ENCODE measurements around the gene GSTT2. TPM values are rescaled to one million over a fixed set of nuclear protein-coding genes. Genes with fewer than 3 reads are reported as not detected.
"Not testable (repeated sequence)": the region's sequence is repeated elsewhere in the genome, so short reads cannot be mapped to it uniquely, and the experiment has no call there.

Gene GSTT2
- total RNA-seq, 2 donors from 2014 or later, result not detected

DNA sequence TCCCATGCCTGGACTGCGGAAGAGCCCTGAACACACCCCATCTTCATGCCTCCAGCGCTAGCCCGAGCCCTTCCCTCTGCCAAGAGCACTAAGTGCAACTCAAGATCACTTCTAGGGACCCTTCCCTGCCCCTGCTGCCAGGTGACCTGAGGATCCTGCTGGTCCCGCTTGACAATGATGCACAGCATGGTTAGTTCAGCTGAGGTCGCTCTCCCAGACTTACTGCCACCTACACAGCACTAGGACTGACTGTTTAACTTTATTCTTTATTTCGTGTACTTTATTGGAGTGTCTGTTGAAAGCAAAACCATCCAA is 25.0 kb upstream of the GSTT2 start:
- not testable (repeated sequence) for H3K9me3 ChIP-seq; H3K27ac ChIP-seq; DNase-seq; H3K4me3 ChIP-seq; H3K27me3 ChIP-seq; H3K4me1 ChIP-seq; ATAC-seq; H3K36me3 ChIP-seq (replicated peaks in 1 of 2; ENCODE audit: insufficient read depth in 1 of 2, low read depth in 2 of 2)
- 74 to 82% methylated on average over 5 to 6 of the region's 6 CpGs for WGBS, 2 donors
- intact Hi-C loops (cut with DNase I), result loop anchor here (5.0 kb wide), 1 partner anchor 42 kb away; no protein-coding TSS in a partner anchor

GRCh38 chr22:23955886-23956285 is 24.0 kb upstream of the GSTT2 start:
- intact Hi-C loops (cut with DNase I); H3K4me3 ChIP-seq; ATAC-seq; H3K9me3 ChIP-seq; H3K4me1 ChIP-seq; DNase-seq; H3K36me3 ChIP-seq (replicated peaks in 1 of 2; ENCODE audit: insufficient read depth in 1 of 2, low read depth in 2 of 2); H3K27ac ChIP-seq; H3K27me3 ChIP-seq: not testable (repeated sequence)
- 44 to 71% methylated on average over 7 to 8 of the region's 8 CpGs for WGBS, 2 donors

GRCh38 chr22:23956301-23956900 is 23.5 kb upstream of the GSTT2 start:
- H3K9me3 ChIP-seq; H3K4me3 ChIP-seq; H3K27me3 ChIP-seq; intact Hi-C loops (cut with DNase I); H3K4me1 ChIP-seq; H3K27ac ChIP-seq; H3K36me3 ChIP-seq (replicated peaks in 1 of 2; ENCODE audit: insufficient read depth in 1 of 2, low read depth in 2 of 2): not testable (repeated sequence)
- TF ChIP-seq, protein P1, sequence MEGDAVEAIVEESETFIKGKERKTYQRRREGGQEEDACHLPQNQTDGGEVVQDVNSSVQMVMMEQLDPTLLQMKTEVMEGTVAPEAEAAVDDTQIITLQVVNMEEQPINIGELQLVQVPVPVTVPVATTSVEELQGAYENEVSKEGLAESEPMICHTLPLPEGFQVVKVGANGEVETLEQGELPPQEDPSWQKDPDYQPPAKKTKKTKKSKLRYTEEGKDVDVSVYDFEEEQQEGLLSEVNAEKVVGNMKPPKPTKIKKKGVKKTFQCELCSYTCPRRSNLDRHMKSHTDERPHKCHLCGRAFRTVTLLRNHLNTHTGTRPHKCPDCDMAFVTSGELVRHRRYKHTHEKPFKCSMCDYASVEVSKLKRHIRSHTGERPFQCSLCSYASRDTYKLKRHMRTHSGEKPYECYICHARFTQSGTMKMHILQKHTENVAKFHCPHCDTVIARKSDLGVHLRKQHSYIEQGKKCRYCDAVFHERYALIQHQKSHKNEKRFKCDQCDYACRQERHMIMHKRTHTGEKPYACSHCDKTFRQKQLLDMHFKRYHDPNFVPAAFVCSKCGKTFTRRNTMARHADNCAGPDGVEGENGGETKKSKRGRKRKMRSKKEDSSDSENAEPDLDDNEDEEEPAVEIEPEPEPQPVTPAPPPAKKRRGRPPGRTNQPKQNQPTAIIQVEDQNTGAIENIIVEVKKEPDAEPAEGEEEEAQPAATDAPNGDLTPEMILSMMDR (IDR thresholded peaks at IDR 0.05), result peak; percentile 70 to 95 (median 86)
- DNase-seq (peak; percentile 84 to 92 (median 86)), ATAC-seq (peak; percentile 77)
- WGBS, 2 donors, result 19 to 28% methylated on average over 12 of the region's 12 CpGs

DNA sequence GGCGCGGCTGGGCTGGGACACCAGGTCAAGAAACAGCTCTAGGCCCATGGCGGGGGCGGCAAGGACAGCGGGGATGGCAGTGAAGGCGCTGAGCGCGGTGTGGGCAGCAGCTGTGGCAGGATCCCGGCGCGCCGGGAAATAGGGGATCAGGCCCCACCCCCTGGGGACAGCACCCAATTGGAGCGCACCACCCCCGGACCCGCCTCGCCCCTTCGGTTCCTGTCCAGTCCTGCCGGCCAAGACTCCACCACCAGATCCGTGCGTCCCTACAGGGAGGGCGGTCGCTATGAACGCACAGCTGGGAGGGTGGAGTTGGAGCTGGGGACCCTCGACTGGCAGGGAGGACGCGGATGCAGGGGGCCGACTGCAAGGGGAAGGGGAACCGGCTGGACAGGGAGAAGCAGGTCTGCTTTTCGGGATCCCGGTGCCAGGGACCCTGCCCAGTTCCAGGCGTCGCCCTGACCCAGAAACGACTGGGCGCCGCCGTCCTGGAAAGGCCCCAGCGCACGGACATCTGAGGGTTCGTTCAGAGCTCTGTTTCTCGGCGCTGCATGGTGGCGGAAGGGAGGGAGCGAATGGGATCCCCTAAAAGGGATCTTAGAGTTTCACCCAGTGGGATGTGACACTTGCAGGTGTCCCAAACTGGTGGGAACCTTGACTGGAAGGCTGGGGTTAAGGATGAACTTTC is 18.7 kb upstream of the GSTT2 start, which contains the start of gene GSTT2B:
Gene GSTT2B, minus strand, starts transcription at position 112 of the 688 bp plus-strand sequence. Its CDS starts 64 bp downstream, at position 48.
- H3K27me3 ChIP-seq; H3K9me3 ChIP-seq; H3K27ac ChIP-seq; H3K4me3 ChIP-seq; H3K4me1 ChIP-seq; DNase-seq; intact Hi-C loops (cut with DNase I); H3K36me3 ChIP-seq (replicated peaks in 1 of 2; ENCODE audit: insufficient read depth in 1 of 2, low read depth in 2 of 2): not testable (repeated sequence)
- no CpG with 5 or more reads among the region's 43 CpGs for WGBS, 2 donors
- ATAC-seq, result peak; percentile 86

GRCh38 chr22:23966094-23966493 is 13.8 kb upstream of the GSTT2 start:
- H3K27me3 ChIP-seq; H3K36me3 ChIP-seq (replicated peaks in 1 of 2; ENCODE audit: insufficient read depth in 1 of 2, low read depth in 2 of 2); H3K4me3 ChIP-seq; H3K9me3 ChIP-seq; H3K4me1 ChIP-seq; DNase-seq; intact Hi-C loops (cut with DNase I); H3K27ac ChIP-seq: not testable (repeated sequence)
- WGBS, 2 donors, result no CpG with 5 or more reads among the region's 18 CpGs
- ATAC-seq, result peak; percentile 47

DNA sequence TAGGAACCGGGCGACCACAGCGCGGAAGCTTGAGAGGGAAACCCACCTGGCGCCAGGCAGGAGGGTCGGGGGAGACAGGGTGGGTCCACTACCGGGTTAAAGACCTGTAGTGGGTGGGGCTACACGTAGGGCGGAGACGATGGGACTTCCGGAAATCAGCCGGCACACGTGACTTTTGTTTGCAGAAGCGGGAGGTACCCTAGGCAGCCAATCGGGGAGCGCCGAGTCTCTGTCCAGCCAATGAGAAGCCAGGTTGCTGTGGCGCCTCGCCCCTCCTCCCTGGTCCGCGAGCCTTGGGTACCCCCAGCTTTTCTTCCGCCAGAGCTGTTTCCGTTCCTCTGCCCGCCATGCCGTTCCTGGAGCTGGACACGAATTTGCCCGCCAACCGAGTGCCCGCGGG is 13.4 kb upstream of the GSTT2 start, which contains the start of gene DDTL:
Gene DDTL, plus strand, starts transcription at position 321 of the 400 bp plus-strand sequence. Its CDS starts 27 bp downstream, at position 348.
- H3K27me3 ChIP-seq; H3K36me3 ChIP-seq (replicated peaks in 1 of 2; ENCODE audit: insufficient read depth in 1 of 2, low read depth in 2 of 2); H3K4me1 ChIP-seq; H3K4me3 ChIP-seq; intact Hi-C loops (cut with DNase I); H3K27ac ChIP-seq; H3K9me3 ChIP-seq; DNase-seq: not testable (repeated sequence)
- no CpG with 5 or more reads among the region's 30 CpGs for WGBS, 2 donors
- peak; percentile 99 for ATAC-seq

DNA sequence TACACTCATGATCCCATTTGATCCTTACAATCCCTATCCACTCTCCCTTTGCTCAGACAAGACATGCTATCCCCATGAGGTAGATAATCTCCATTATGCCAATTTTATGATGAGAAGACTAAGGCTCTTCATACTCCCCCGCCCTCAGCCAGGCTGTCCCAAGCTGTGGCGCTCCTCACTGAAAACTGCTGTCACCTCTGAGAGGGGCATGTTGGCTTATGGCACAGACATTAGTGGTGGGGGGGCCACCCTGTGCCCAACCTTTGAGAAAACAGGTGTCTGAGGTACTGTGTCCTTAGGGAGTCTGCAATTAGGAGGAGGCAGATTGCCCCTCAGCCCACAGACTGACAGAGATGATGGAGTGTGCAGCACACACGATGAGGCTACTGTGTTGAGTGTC is 10.9 kb upstream of the GSTT2 start:
- DNase-seq, result no peak
- Histone ChIP-seq H3K4me1 (peaks cover 7% of the 10 kb centered on the region), H3K9me3 (no peaks in the 10 kb centered on the region), H3K27me3 (no peaks in the 10 kb centered on the region), H3K36me3 (replicated peaks in 1 of 2; ENCODE audit: insufficient read depth in 1 of 2, low read depth in 2 of 2) (peaks cover 0 to 8% of the 10 kb centered on the region in 2 donors), H3K4me3 (no peak overlapping the region), H3K27ac (no peak overlapping the region)
- ATAC-seq, result no peak
- intact Hi-C loops (cut with DNase I), result no loop called here
- WGBS, 2 donors, result 82 to 100% methylated on average over 2 to 3 of the region's 3 CpGs
- TF ChIP-seq POLR2A (IDR thresholded peaks at IDR 0.05), result no peak
- TF ChIP-seq, protein P1 (IDR thresholded peaks at IDR 0.05), result no peak
